Parathyroid adenoma (tissue), 2 donors: Measurements from ENCODE around the gene LHFPL3.
A peak's percentile ranks its signal among the peaks of the same experiment; 100 is the strongest.
"Not testable (repeated sequence)": the region's sequence is repeated elsewhere in the genome, so short reads cannot be mapped to it uniquely, and the experiment has no call there.

Experiments used
- H2AFZ ChIP-seq: fragments of 300-600 bp; sonication (generic); one replicate; pipeline ENCODE4 v1.7.0; 2017; ENCODE audit warnings: antibody characterized with exemption, mild to moderate bottlenecking
- H3K27ac ChIP-seq: fragments of 300-600 bp; sonication (generic); one replicate; pipeline ENCODE4 v1.7.0; 2017
- H3K27me3 ChIP-seq: fragments of 300-600 bp; sonication (generic); one replicate; pipeline ENCODE4 v1.7.0; 2017; ENCODE audit warnings: low read length; ENCODE audit not compliant: control insufficient read depth, insufficient read depth
- H3K36me3 ChIP-seq: fragments of 300-600 bp; sonication (generic); one replicate; pipeline ENCODE4 v1.7.0; 2017; ENCODE audit warnings: low read length; ENCODE audit not compliant: control insufficient read depth, insufficient read depth
- H3K4me1 ChIP-seq: fragments of 300-600 bp; sonication (generic); one replicate; pipeline ENCODE4 v1.7.0; 2017; ENCODE audit warnings: control low read depth
- H3K4me2 ChIP-seq: fragments of 300-600 bp; sonication (generic); one replicate; pipeline ENCODE4 v1.7.0; 2017; ENCODE audit warnings: low read length
- H3K4me3 ChIP-seq: fragments of 300-600 bp; sonication (generic); one replicate; pipeline ENCODE4 v1.7.0; 2017; ENCODE audit warnings: low read depth, low read length
- H3K79me2 ChIP-seq: fragments of 300-600 bp; sonication (generic); one replicate; pipeline ENCODE4 v1.7.0; 2017; ENCODE audit warnings: control low read depth
- H3K9ac ChIP-seq: fragments of 300-600 bp; sonication (generic); one replicate; pipeline ENCODE4 v1.7.0; 2017; ENCODE audit warnings: mild to moderate bottlenecking
- H3K9me3 ChIP-seq: fragments of 300-600 bp; sonication (generic); one replicate; pipeline ENCODE4 v1.7.0; 2017; ENCODE audit warnings: low read length; ENCODE audit not compliant: control insufficient read depth
- CTCF ChIP-seq: fragments of 300-600 bp; sonication (generic); IDR thresholded peaks from one replicate; pipeline ENCODE4 v1.7.0; 2017; ENCODE audit warnings: antibody characterized with exemption, mild to moderate bottlenecking
- donor health status: primary hyperparathyroidism.

The LHFPL3 gene

GRCh38 chr7:104923010-104923421 lies 594.6 kb downstream of the LHFPL3 start:
- Histone ChIP-seq H3K27ac (peak overlapping the region; percentile 16), H3K9ac (no peak overlapping the region), H3K4me1 (peaks cover 5% of the 10 kb centered on the region), H2AFZ (peak overlapping the region; percentile 84), H3K27me3 (no peaks in the 10 kb centered on the region), H3K36me3 (no peaks in the 10 kb centered on the region), H3K4me3 (no peak overlapping the region), H3K9me3 (no peaks in the 10 kb centered on the region), H3K4me2 (no peak overlapping the region), H3K79me2 (no peaks in the 10 kb centered on the region)
- peak; percentile 78 for TF ChIP-seq CTCF

GRCh38 chr7:104926189-104926588 lies 597.8 kb downstream of the LHFPL3 start:
- H3K9ac ChIP-seq, H3K27me3 ChIP-seq, H3K79me2 ChIP-seq, H3K36me3 ChIP-seq, H3K4me2 ChIP-seq, H3K9me3 ChIP-seq, H3K27ac ChIP-seq, H3K4me3 ChIP-seq, H3K4me1 ChIP-seq, H2AFZ ChIP-seq: not testable (repeated sequence)

GRCh38 chr7:104926601-104927041 lies 598.2 kb downstream of the LHFPL3 start:
- no peak overlapping the region for H3K9ac ChIP-seq
- no peaks in the 10 kb centered on the region for H3K27me3 ChIP-seq
- H3K4me2 ChIP-seq, result no peak overlapping the region
- no peaks in the 10 kb centered on the region for H3K79me2 ChIP-seq
- no peaks in the 10 kb centered on the region for H3K9me3 ChIP-seq
- H2AFZ ChIP-seq, result no peak overlapping the region
- H3K36me3 ChIP-seq, result no peaks in the 10 kb centered on the region
- H3K27ac ChIP-seq, result no peak overlapping the region
- TF ChIP-seq CTCF, result no peak
- no peak overlapping the region for H3K4me3 ChIP-seq
- peaks cover 11% of the 10 kb centered on the region for H3K4me1 ChIP-seq

GRCh38 chr7:104927055-104927454 lies 598.7 kb downstream of the LHFPL3 start:
- no peaks in the 10 kb centered on the region for H3K27me3 ChIP-seq
- H3K27ac ChIP-seq, result no peak overlapping the region
- H2AFZ ChIP-seq, result no peak overlapping the region
- H3K79me2 ChIP-seq, result no peaks in the 10 kb centered on the region
- H3K4me2 ChIP-seq, result no peak overlapping the region
- no peak for TF ChIP-seq CTCF
- H3K4me3 ChIP-seq, result no peak overlapping the region
- no peaks in the 10 kb centered on the region for H3K36me3 ChIP-seq
- peaks cover 11% of the 10 kb centered on the region for H3K4me1 ChIP-seq
- H3K9ac ChIP-seq, result no peak overlapping the region
- no peaks in the 10 kb centered on the region for H3K9me3 ChIP-seq

- H3K27ac ChIP-seq, result no peak overlapping the region
- H3K27me3 ChIP-seq, result no peaks in the 10 kb centered on the region
- H2AFZ ChIP-seq, result no peak overlapping the region
- H3K9me3 ChIP-seq, result no peaks in the 10 kb centered on the region
- TF ChIP-seq CTCF, result no peak
- H3K4me3 ChIP-seq, result no peak overlapping the region
- no peak overlapping the region for H3K9ac ChIP-seq
- no peaks in the 10 kb centered on the region for H3K36me3 ChIP-seq
- H3K79me2 ChIP-seq, result no peaks in the 10 kb centered on the region
- no peak overlapping the region for H3K4me2 ChIP-seq
- peaks cover 6% of the 10 kb centered on the region for H3K4me1 ChIP-seq
Observed at GRCh38 chr7:104928721-104929400, 600.5 kb downstream of the LHFPL3 start.
